Keratinocyte (primary cell): ENCODE results near the gene FIBIN. TPM values are rescaled to one million over a fixed set of nuclear protein-coding genes. Genes with fewer than 3 reads are reported as not detected.

Source experiments
- DNase-seq: peaks from one replicate; pipeline ENCODE4 v3.0.0-alpha.2; 2011; ENCODE audit warnings: low read depth, missing footprints, low spot score
- FAIRE-seq: peaks from 2 replicates; lab custom pipeline; 2011; peaks lifted over from hg19 to GRCh38; lab: Jason Lieb, UNC
- H2AFZ ChIP-seq: 2 replicates; pipeline ENCODE4 v1.6.0; 2012; ENCODE audit warnings: low read length, control low read depth, inconsistent platforms; ENCODE audit not compliant: control insufficient read depth
- H3K27ac ChIP-seq: 2 replicates; pipeline ENCODE4 v1.5.1; 2011; ENCODE audit warnings: low read length; ENCODE audit not compliant: control insufficient read depth, insufficient read depth
- H3K27me3 ChIP-seq: 3 replicates; pipeline ENCODE4 v1.6.0; 2011; ENCODE audit warnings: low read length; ENCODE audit not compliant: control insufficient read depth, insufficient read depth; ENCODE audit errors: extremely low read depth
- H3K36me3 ChIP-seq, 2 experiments: 2 replicates in 1 of 2; 3 replicates in 1 of 2; pipeline ENCODE4 v1.5.1; 2011; ENCODE audit warnings: low read length in 2 of 2, mild to moderate bottlenecking in 1 of 2; ENCODE audit not compliant: control insufficient read depth in 2 of 2, insufficient read depth in 2 of 2; ENCODE audit errors: extremely low read depth in 1 of 2
- H3K4me1 ChIP-seq: 3 replicates; pipeline ENCODE4 v1.5.1; 2011; ENCODE audit warnings: low read length; ENCODE audit not compliant: control insufficient read depth, insufficient read depth; ENCODE audit errors: extremely low read depth
- H3K4me2 ChIP-seq: 3 replicates; pipeline ENCODE4 v1.6.0; 2011; ENCODE audit warnings: low read depth, low read length; ENCODE audit not compliant: control insufficient read depth, insufficient read depth; ENCODE audit errors: extremely low read depth
- H3K4me3 ChIP-seq, 3 experiments: fragments of 200-600 bp in 1 of 3; sonication (generic) in 1 of 3; 2 replicates in 2 of 3; 3 replicates in 1 of 3; pipeline ENCODE4 v1.5.1; 2011 to 2016; ENCODE audit warnings: low read length in 3 of 3, mild to moderate bottlenecking in 3 of 3, control low read depth in 2 of 3, inconsistent platforms in 1 of 3, low read depth in 1 of 3, mixed read lengths in 1 of 3, mixed run types in 1 of 3, moderate library complexity in 1 of 3; ENCODE audit not compliant: control insufficient read depth in 2 of 3, insufficient read depth in 2 of 3; ENCODE audit errors: extremely low read depth in 1 of 3
- H3K79me2 ChIP-seq: 2 replicates; pipeline ENCODE4 v1.6.0; 2012; ENCODE audit warnings: low read length; ENCODE audit not compliant: control insufficient read depth, insufficient read depth
- H3K9ac ChIP-seq: 3 replicates; pipeline ENCODE4 v1.6.0; 2011; ENCODE audit warnings: low read length; ENCODE audit not compliant: control insufficient read depth, insufficient read depth; ENCODE audit errors: extremely low read depth
- H3K9me1 ChIP-seq: 3 replicates; pipeline ENCODE4 v1.6.0; 2011; ENCODE audit warnings: low read length; ENCODE audit not compliant: control insufficient read depth, insufficient read depth; ENCODE audit errors: extremely low read depth
- H3K9me3 ChIP-seq: 2 replicates; pipeline ENCODE4 v1.5.1; 2012; ENCODE audit warnings: low read depth, low read length; ENCODE audit not compliant: control insufficient read depth
- H4K20me1 ChIP-seq: 3 replicates; pipeline ENCODE4 v1.6.0; 2011; ENCODE audit warnings: low read length; ENCODE audit not compliant: control insufficient read depth, insufficient read depth; ENCODE audit errors: extremely low read depth
- CTCF ChIP-seq, 3 experiments: IDR thresholded peaks in 1 of 3; conservative IDR thresholded peaks in 1 of 3; optimal IDR thresholded peaks in 1 of 3; 2 replicates in 2 of 3; 3 replicates in 1 of 3; pipeline versions ENCODE3 to v1.5.1; 2011; ENCODE audit warnings: low read length in 3 of 3, mild to moderate bottlenecking in 3 of 3, moderate library complexity in 2 of 3, control low read depth in 1 of 3, inconsistent platforms in 1 of 3; ENCODE audit not compliant: insufficient read depth in 2 of 3; ENCODE audit errors: extremely low read depth in 1 of 3
- EZH2 ChIP-seq: IDR thresholded peaks from one replicate; pipeline ENCODE4 v1.6.1; 2012; ENCODE audit warnings: inconsistent platforms, mild to moderate bottlenecking, low read length, moderate library complexity
- dilution Hi-C: fragments of 300-500 bp; cut with MboI; formaldehyde crosslinking; loops from one replicate; pipeline ENCODE4 v1.7.0; 2020; ENCODE audit warnings: low sequenced_read_pairs; ENCODE audit not compliant: extremely low pct_ligation_motif_present
- polyA plus RNA-seq, 5 experiments: library from polyadenylated mRNA; depleted of rRNA in 3 of 5; stranded (reverse) in 3 of 5; stranded (forward) in 1 of 5; unstranded in 1 of 5; fragments of >200 nt; gene quantifications; 1 replicate in 1 of 5; 2 replicates in 3 of 5; 3 replicates in 1 of 5; pipeline versions ENCODE4 v1.2.1 to v1.2.3, GENCODE V29; 2011 to 2012; ENCODE audit warnings: missing spikeins in 2 of 5, low read depth in 1 of 5, low replicate concordance in 1 of 5

FIBIN gene
- polyA plus RNA-seq, 1 donor (not counting 4 experiments of a cell fraction or from before 2014, with no cell fraction given) = 0.30 TPM

GRCh38 chr11:26960281-26960680 lies 33.6 kb upstream of the FIBIN start:
- H3K4me1 ChIP-seq = peaks cover 4% of the 10 kb centered on the region
- no peaks in the 10 kb centered on the region for H3K9me3 ChIP-seq
- FAIRE-seq = peak; percentile 39
- H3K79me2 ChIP-seq = no peaks in the 10 kb centered on the region
- H3K27me3 ChIP-seq = no peaks in the 10 kb centered on the region
- H3K9me1 ChIP-seq = no peaks in the 10 kb centered on the region
- TF ChIP-seq EZH2 (no peak), CTCF (optimal IDR thresholded peaks at IDR 0.05 in 1 of 3, IDR thresholded peaks at IDR 0.05 in 1 of 3, conservative IDR thresholded peaks at IDR 0.05 in 1 of 3; ENCODE audit: extremely low read depth in 1 of 3, insufficient read depth in 2 of 3, low read length in 3 of 3) (no peak)
- H3K36me3 ChIP-seq = no peaks in the 10 kb centered on the region
- peak; percentile 49 for DNase-seq
- peak overlapping the region; percentile 50 for H3K4me2 ChIP-seq
- dilution Hi-C loops = no loop called here
- no peak overlapping the region for H3K9ac ChIP-seq
- H3K27ac ChIP-seq = peak overlapping the region; percentile 51
- H3K4me3 ChIP-seq = no peak overlapping the region
- no peak overlapping the region for H2AFZ ChIP-seq
- no peaks in the 10 kb centered on the region for H4K20me1 ChIP-seq

DNA sequence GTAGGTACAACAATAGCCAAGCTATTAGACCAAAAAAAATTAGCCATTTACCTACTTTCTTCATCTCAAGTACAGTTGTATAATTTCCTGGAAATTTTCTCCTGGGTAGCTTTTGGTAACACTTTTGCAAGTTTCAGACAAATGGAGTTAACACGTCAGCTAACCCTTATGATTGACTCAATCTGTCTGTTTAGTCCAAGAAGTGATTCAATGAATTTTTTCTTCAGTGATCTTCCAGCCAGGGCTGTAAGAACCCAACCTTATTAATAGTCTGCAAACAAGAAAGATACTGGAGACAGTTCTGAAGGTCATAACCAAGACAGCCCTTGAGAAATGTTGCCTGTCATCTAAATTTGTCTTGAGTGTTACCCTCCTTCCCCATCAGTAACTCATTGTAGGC lies 30.1 kb upstream of the FIBIN start:
- Histone ChIP-seq H3K4me3 (no peak overlapping the region), H3K9me1 (no peaks in the 10 kb centered on the region), H4K20me1 (no peaks in the 10 kb centered on the region), H3K36me3 (no peaks in the 10 kb centered on the region), H2AFZ (no peak overlapping the region), H3K4me1 (peaks cover 4% of the 10 kb centered on the region), H3K79me2 (no peaks in the 10 kb centered on the region), H3K9me3 (no peaks in the 10 kb centered on the region), H3K27me3 (no peaks in the 10 kb centered on the region), H3K4me2 (no peak overlapping the region), H3K9ac (no peak overlapping the region), H3K27ac (no peak overlapping the region)
- dilution Hi-C loops = no loop called here
- FAIRE-seq = no peak
- no peak for DNase-seq
- no peak for TF ChIP-seq CTCF (optimal IDR thresholded peaks at IDR 0.05 in 1 of 3, IDR thresholded peaks at IDR 0.05 in 1 of 3, conservative IDR thresholded peaks at IDR 0.05 in 1 of 3; ENCODE audit: extremely low read depth in 1 of 3, insufficient read depth in 2 of 3, low read length in 3 of 3)
- TF ChIP-seq EZH2 = no peak
